HFFc6 (cell line): ENCODE results near the gene GHRL. TPM values are rescaled to one million over a fixed set of nuclear protein-coding genes. Genes with fewer than 3 reads are reported as not detected.
"Not testable (repeated sequence)": the region's sequence is repeated elsewhere in the genome, so short reads cannot be mapped to it uniquely, and the experiment has no call there.

Experiments used
- DNase-seq: peaks from one replicate; pipeline ENCODE4 v3.0.0-alpha.2; 2018
- H3K27ac Mint-ChIP-seq: 2 replicates; pipeline ENCODE4 v1.8.0; 2020; ENCODE audit warnings: mild to moderate bottlenecking, mixed read lengths
- H3K27me3 Mint-ChIP-seq: 2 replicates; pipeline ENCODE4 v1.8.0; 2021; ENCODE audit warnings: mild to moderate bottlenecking, moderate library complexity, mixed read lengths; ENCODE audit not compliant: insufficient read depth
- H3K36me3 Mint-ChIP-seq: 2 replicates; pipeline ENCODE4 v1.8.0; 2021; ENCODE audit warnings: low read depth, mixed read lengths
- H3K4me1 Mint-ChIP-seq: 2 replicates; pipeline ENCODE4 v1.8.0; 2020; ENCODE audit warnings: low read depth, mixed read lengths
- H3K4me3 Mint-ChIP-seq: 2 replicates; pipeline ENCODE4 v1.8.0; 2020; ENCODE audit warnings: mild to moderate bottlenecking, moderate library complexity, mixed read lengths
- H3K9me3 Mint-ChIP-seq: 2 replicates; pipeline ENCODE4 v1.8.0; 2020; ENCODE audit warnings: mild to moderate bottlenecking, mixed read lengths
- CTCF ChIP-seq: fragments of 200-600 bp; sonication (generic); IDR thresholded peaks from 2 replicates; pipeline ENCODE4 v1.5.0; 2021; ENCODE audit warnings: antibody characterized with exemption, mild to moderate bottlenecking
- total RNA-seq, 6 experiments: library from RNA; stranded (reverse); fragmentation: NEBNext Ultra II Directional; extraction: Animal tissue kit (Norgen Biotek cat#: 25700); gene quantifications; 2 replicates in 1 of 6; 3 replicates in 5 of 6; pipeline ENCODE4 v1.2.3, GENCODE V29; 2021

Gene GHRL
- total RNA-seq, 6 experiments from 2014 or later: 0.21 to 0.41 TPM; not detected in 4

DNA sequence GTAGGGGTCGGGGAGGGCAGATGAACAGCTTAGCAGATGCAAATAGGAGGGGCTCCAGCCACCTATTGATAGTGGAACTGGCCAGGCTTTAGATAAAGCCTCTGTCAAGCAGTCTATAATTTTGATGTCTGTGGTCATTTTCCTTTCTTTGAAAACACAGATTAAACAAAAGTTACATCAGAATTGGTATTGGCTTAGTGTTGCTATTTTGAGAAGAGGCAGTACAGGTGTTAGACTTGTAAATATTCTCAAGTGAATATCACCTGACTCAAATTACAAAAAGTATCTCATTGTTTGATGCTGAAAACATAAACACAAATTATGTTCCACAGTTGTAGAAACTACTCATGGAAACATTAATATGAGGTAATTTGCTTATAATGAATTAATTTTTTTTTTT lies 18.1 kb downstream of the GHRL start:
- no peaks in the 10 kb centered on the region; the same call in 1 of the 2 replicates for H3K27me3 Mint-ChIP-seq
- DNase-seq: no peak
- no peak overlapping the region for H3K27ac Mint-ChIP-seq
- peaks cover 20% of the 10 kb centered on the region for H3K36me3 Mint-ChIP-seq
- no peak overlapping the region for H3K4me3 Mint-ChIP-seq
- no peaks in the 10 kb centered on the region for H3K9me3 Mint-ChIP-seq
- peaks cover 17% of the 10 kb centered on the region for H3K4me1 Mint-ChIP-seq
- no peak for TF ChIP-seq CTCF

- H3K27ac Mint-ChIP-seq: no peak overlapping the region
- no peak overlapping the region for H3K4me3 Mint-ChIP-seq
- no peaks in the 10 kb centered on the region for H3K9me3 Mint-ChIP-seq
- DNase-seq: no peak
- H3K27me3 Mint-ChIP-seq: no peaks in the 10 kb centered on the region; the same call in 1 of the 2 replicates
- peaks cover 17% of the 10 kb centered on the region for H3K4me1 Mint-ChIP-seq
- no peak for TF ChIP-seq CTCF
- peaks cover 24% of the 10 kb centered on the region for H3K36me3 Mint-ChIP-seq
These were observed 18.9 kb downstream of the GHRL start for GRCh38 chr3:10273702-10274305.

DNA sequence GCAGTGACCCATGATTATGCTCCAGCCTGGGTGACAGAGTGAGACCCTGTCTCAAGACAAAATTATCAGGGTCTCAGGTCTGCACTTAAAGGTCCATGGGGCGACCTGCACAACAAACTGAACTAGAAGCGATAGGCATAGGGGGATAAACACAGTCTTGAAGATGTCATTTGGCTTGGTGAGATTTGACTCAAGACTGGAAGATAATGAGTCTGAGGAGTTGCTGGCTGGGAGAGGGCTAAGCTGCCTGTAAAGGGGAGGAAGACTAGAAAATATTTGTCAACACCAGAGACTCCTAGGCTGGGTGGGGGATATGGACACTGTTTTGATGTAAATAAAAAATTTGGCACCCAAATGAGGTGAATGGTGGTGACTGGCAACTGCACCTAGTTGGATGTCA lies 19.8 kb downstream of the GHRL start:
- Mint-ChIP-seq H3K27me3 (no peaks in the 10 kb centered on the region; the same call in 1 of the 2 replicates), H3K4me1 (peaks cover 17% of the 10 kb centered on the region), H3K9me3 (no peaks in the 10 kb centered on the region), H3K27ac (no peak overlapping the region), H3K4me3 (no peak overlapping the region), H3K36me3 (peaks cover 25% of the 10 kb centered on the region)
- no peak for DNase-seq
- no peak for TF ChIP-seq CTCF

DNA sequence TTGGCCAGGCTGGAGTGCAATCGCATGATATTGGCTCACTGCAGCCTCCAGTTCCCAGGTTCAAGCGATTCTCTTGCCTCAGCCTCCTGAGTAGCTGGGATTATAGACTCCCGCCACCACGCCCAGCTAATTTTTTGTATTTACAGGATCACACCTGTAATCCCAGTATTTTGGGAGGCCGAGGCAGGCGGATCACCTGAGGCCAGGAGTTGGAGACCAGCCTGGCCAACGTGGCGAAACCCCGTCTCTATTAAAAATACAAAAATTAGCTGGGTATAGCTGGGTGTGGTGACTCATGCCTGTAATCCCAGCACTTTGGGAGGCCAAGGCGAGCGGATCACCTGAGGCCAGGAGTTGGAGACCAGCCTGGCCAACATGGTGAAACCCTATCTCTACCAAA lies 20.3 kb downstream of the GHRL start:
- peaks cover 25% of the 10 kb centered on the region for H3K36me3 Mint-ChIP-seq
- H3K27ac Mint-ChIP-seq, DNase-seq, H3K9me3 Mint-ChIP-seq, H3K27me3 Mint-ChIP-seq, H3K4me3 Mint-ChIP-seq: not testable (repeated sequence)
- H3K4me1 Mint-ChIP-seq: peaks cover 20% of the 10 kb centered on the region

- peaks cover 25% of the 10 kb centered on the region for H3K36me3 Mint-ChIP-seq
- H3K9me3 Mint-ChIP-seq: no peaks in the 10 kb centered on the region
- no peaks in the 10 kb centered on the region for H3K27me3 Mint-ChIP-seq
- no peak for TF ChIP-seq CTCF
- peaks cover 25% of the 10 kb centered on the region for H3K4me1 Mint-ChIP-seq
- DNase-seq: no peak
- no peak overlapping the region for H3K4me3 Mint-ChIP-seq
- no peak overlapping the region for H3K27ac Mint-ChIP-seq
These were observed 23.3 kb downstream of the GHRL start for GRCh38 chr3:10269443-10269842.

- DNase-seq: no peak
- Mint-ChIP-seq H3K4me1 (peaks cover 25% of the 10 kb centered on the region), H3K27ac (no peak overlapping the region), H3K4me3 (no peak overlapping the region), H3K27me3 (no peaks in the 10 kb centered on the region), H3K36me3 (peaks cover 28% of the 10 kb centered on the region), H3K9me3 (no peaks in the 10 kb centered on the region)
- TF ChIP-seq CTCF: no peak
These were observed 23.8 kb downstream of the GHRL start for GRCh38 chr3:10268930-10269329.
